Progenitor cell of endocrine pancreas (in vitro differentiated cells): ENCODE measurements around the gene IER5. TPM values are rescaled to one million over a fixed set of nuclear protein-coding genes. Genes with fewer than 3 reads are reported as not detected.

Experiments used
- DNase-seq: peaks from one replicate; pipeline ENCODE4 v3.0.0; 2021; ENCODE audit warnings: low spot score; ENCODE audit not compliant: unreplicated experiment
- H3K27ac Mint-ChIP-seq: 2 replicates; pipeline ENCODE4 v1.8.0; 2021; ENCODE audit warnings: mild to moderate bottlenecking, moderate library complexity, mixed read lengths
- H3K27me3 Mint-ChIP-seq: 2 replicates; pipeline ENCODE4 v1.8.0; 2021; ENCODE audit warnings: mixed read lengths
- H3K36me3 Mint-ChIP-seq: 2 replicates; pipeline ENCODE4 v1.8.0; 2022; ENCODE audit warnings: mixed read lengths; ENCODE audit not compliant: insufficient read depth
- H3K4me1 Mint-ChIP-seq: 2 replicates; pipeline ENCODE4 v1.8.0; 2021; ENCODE audit warnings: low read depth, mixed read lengths
- H3K4me3 Mint-ChIP-seq: 2 replicates; pipeline ENCODE4 v1.8.0; 2021; ENCODE audit warnings: low read depth, mild to moderate bottlenecking, moderate library complexity, mixed read lengths
- H3K9me3 Mint-ChIP-seq: 2 replicates; pipeline ENCODE4 v1.8.0; 2021; ENCODE audit warnings: low read depth, mixed read lengths
- CTCF ChIP-seq: fragments of 200-600 bp; sonication (generic); IDR thresholded peaks from one replicate; pipeline ENCODE4 v1.5.0; 2021; ENCODE audit warnings: antibody characterized with exemption, mild to moderate bottlenecking; ENCODE audit not compliant: unreplicated experiment
- total RNA-seq: library from RNA; stranded (reverse); gene quantifications from 2 replicates; pipeline ENCODE4 v1.2.1, GENCODE V29; 2021

The IER5 gene
- total RNA-seq, 1 donor from 2014 or later, result 1.7 TPM

- Mint-ChIP-seq H3K4me3 (no peak overlapping the region), H3K4me1 (peaks cover 6% of the 10 kb centered on the region), H3K36me3 (no peaks in the 10 kb centered on the region), H3K27me3 (peaks cover 32% of the 10 kb centered on the region), H3K9me3 (peaks cover 3% of the 10 kb centered on the region), H3K27ac (no peak overlapping the region)
- no peak for DNase-seq
- no peak for TF ChIP-seq CTCF
Observed at GRCh38 chr1:181077576-181078242, 10.8 kb upstream of the IER5 start.

- Mint-ChIP-seq H3K9me3 (peaks cover 3% of the 10 kb centered on the region), H3K4me1 (peaks cover 12% of the 10 kb centered on the region), H3K27me3 (peaks cover 32% of the 10 kb centered on the region), H3K36me3 (no peaks in the 10 kb centered on the region), H3K27ac (no peak overlapping the region), H3K4me3 (no peak overlapping the region)
- TF ChIP-seq CTCF, result no peak
- no peak for DNase-seq
Observed at GRCh38 chr1:181079382-181079781, 9.1 kb upstream of the IER5 start.

GRCh38 chr1:181079920-181080319 is 8.6 kb upstream of the IER5 start:
- H3K9me3 Mint-ChIP-seq, result no peaks in the 10 kb centered on the region

GRCh38 chr1:181080556-181080955 is 7.9 kb upstream of the IER5 start:
- H3K27ac Mint-ChIP-seq, result no peak overlapping the region

More at GRCh38 chr1:181079920-181080319, 8.6 kb upstream of the IER5 start:
- Mint-ChIP-seq H3K27me3 (peaks cover 32% of the 10 kb centered on the region), H3K4me3 (no peak overlapping the region), H3K27ac (no peak overlapping the region), H3K4me1 (peaks cover 13% of the 10 kb centered on the region), H3K36me3 (no peaks in the 10 kb centered on the region)
- DNase-seq, result no peak
- no peak for TF ChIP-seq CTCF

GRCh38 chr1:181081395-181081794 is 7.1 kb upstream of the IER5 start:
- no peak for DNase-seq
- Mint-ChIP-seq H3K27me3 (peaks cover 36% of the 10 kb centered on the region), H3K27ac (no peak overlapping the region), H3K36me3 (no peaks in the 10 kb centered on the region), H3K4me1 (peaks cover 10% of the 10 kb centered on the region), H3K9me3 (no peaks in the 10 kb centered on the region), H3K4me3 (no peak overlapping the region)
- TF ChIP-seq CTCF, result no peak

More at GRCh38 chr1:181080556-181080955, 7.9 kb upstream of the IER5 start:
- Mint-ChIP-seq H3K4me3 (no peak overlapping the region), H3K9me3 (no peaks in the 10 kb centered on the region), H3K27me3 (peaks cover 35% of the 10 kb centered on the region), H3K4me1 (peaks cover 13% of the 10 kb centered on the region), H3K36me3 (no peaks in the 10 kb centered on the region)
- no peak for DNase-seq
- TF ChIP-seq CTCF, result no peak
